ENCODE results near the gene ABI3BP.

ABI3BP gene

GRCh38 chr3:100891827-100892226, 101.4 kb downstream of the ABI3BP start:
- no peak for DNase-seq (ENCODE audit: low read depth)

GRCh38 chr3:100891033-100891432, 102.2 kb downstream of the ABI3BP start:
- DNase-seq (ENCODE audit: low read depth) = no peak

GRCh38 chr3:100888881-100889280, 104.3 kb downstream of the ABI3BP start:
- DNase-seq (ENCODE audit: low read depth) = no peak

- DNase-seq (ENCODE audit: low read depth) = no peak
Measured at GRCh38 chr3:100882571-100882984, 110.6 kb downstream of the ABI3BP start.

GRCh38 chr3:100880845-100881244, 112.4 kb downstream of the ABI3BP start:
- DNase-seq (ENCODE audit: low read depth) = no peak

- no peak for DNase-seq (ENCODE audit: low read depth)
Measured at GRCh38 chr3:100880072-100880471, 113.1 kb downstream of the ABI3BP start.

- DNase-seq (ENCODE audit: low read depth) = no peak
Measured at GRCh38 chr3:100879195-100879810, 113.9 kb downstream of the ABI3BP start.

- DNase-seq (ENCODE audit: low read depth) = no peak
Measured at GRCh38 chr3:100877286-100877685, 115.9 kb downstream of the ABI3BP start.

GRCh38 chr3:100875239-100875638, 118.0 kb downstream of the ABI3BP start:
- DNase-seq (ENCODE audit: low read depth) = no peak

GRCh38 chr3:100873611-100874010, 119.6 kb downstream of the ABI3BP start:
- no peak for DNase-seq (ENCODE audit: low read depth)

GRCh38 chr3:100871306-100871705, 121.9 kb downstream of the ABI3BP start:
- no peak for DNase-seq (ENCODE audit: low read depth)

- peak; percentile 60 for DNase-seq (ENCODE audit: low read depth)
Measured at GRCh38 chr3:100869787-100870186, 123.4 kb downstream of the ABI3BP start.

- DNase-seq (ENCODE audit: low read depth) = no peak
Measured at GRCh38 chr3:100868894-100869293, 124.3 kb downstream of the ABI3BP start.

- no peak for DNase-seq (ENCODE audit: low read depth)
Measured at GRCh38 chr3:100868096-100868495, 125.1 kb downstream of the ABI3BP start.

GRCh38 chr3:100865442-100865841, 127.8 kb downstream of the ABI3BP start:
- no peak for DNase-seq (ENCODE audit: low read depth)

- DNase-seq (ENCODE audit: low read depth) = no peak
Measured at GRCh38 chr3:100864471-100865250, 128.6 kb downstream of the ABI3BP start.

GRCh38 chr3:100857863-100858262, 135.4 kb downstream of the ABI3BP start:
- no peak for DNase-seq (ENCODE audit: low read depth)

GRCh38 chr3:100856821-100857220, 136.4 kb downstream of the ABI3BP start:
- no peak for DNase-seq (ENCODE audit: low read depth)

- DNase-seq (ENCODE audit: low read depth) = no peak
Measured at GRCh38 chr3:100852840-100853239, 140.4 kb downstream of the ABI3BP start.

- no peak for DNase-seq (ENCODE audit: low read depth)
Measured at GRCh38 chr3:100850701-100851100, 142.5 kb downstream of the ABI3BP start.

- no peak for DNase-seq (ENCODE audit: low read depth)
Measured at GRCh38 chr3:100850156-100850555, 143.1 kb downstream of the ABI3BP start.

- DNase-seq (ENCODE audit: low read depth) = no peak
Measured at GRCh38 chr3:100844063-100844936, 148.9 kb downstream of the ABI3BP start.

GRCh38 chr3:100838157-100838556, 155.1 kb downstream of the ABI3BP start:
- DNase-seq (ENCODE audit: low read depth) = no peak

All from GM04504 (cell line).